ENCODE data around the gene KRTAP12-1.
"Not testable (repeated sequence)": the region's sequence is repeated elsewhere in the genome, so short reads cannot be mapped to it uniquely, and the experiment has no call there.

The KRTAP12-1 gene

GRCh38 chr21:44667612-44668011 lies 14.4 kb downstream of the KRTAP12-1 start:
- DNase-seq (ENCODE audit: low read depth) = no peak

- DNase-seq (ENCODE audit: low read depth) = no peak
These were observed 15.3 kb downstream of the KRTAP12-1 start, which contains the start of gene KRTAP12-2 for GRCh38 chr21:44666401-44667320. KRTAP12-2 (minus strand) TSS chr21:44666927; CDS start chr21:44666886, 41 bp downstream.

GRCh38 chr21:44664691-44665090 lies 17.3 kb downstream of the KRTAP12-1 start:
- no peak for DNase-seq (ENCODE audit: low read depth)

GRCh38 chr21:44661567-44661966 lies 20.4 kb downstream of the KRTAP12-1 start:
- DNase-seq (ENCODE audit: low read depth) = not testable (repeated sequence)

- no peak for DNase-seq (ENCODE audit: low read depth)
These were observed 22.9 kb downstream of the KRTAP12-1 start for GRCh38 chr21:44658913-44659595.

- DNase-seq (ENCODE audit: low read depth) = no peak
These were observed 23.4 kb downstream of the KRTAP12-1 start for GRCh38 chr21:44658541-44658910.

GRCh38 chr21:44657635-44658540 lies 24.1 kb downstream of the KRTAP12-1 start, which contains the start of gene KRTAP12-3:
KRTAP12-3 (plus strand) TSS chr21:44657932; CDS start chr21:44657980, 48 bp downstream.
- DNase-seq (ENCODE audit: low read depth) = no peak

GRCh38 chr21:44656868-44657267 lies 25.1 kb downstream of the KRTAP12-1 start:
- DNase-seq (ENCODE audit: low read depth) = no peak

GRCh38 chr21:44654576-44655175 lies 27.3 kb downstream of the KRTAP12-1 start, which contains the start of gene KRTAP12-4:
KRTAP12-4 (minus strand) TSS chr21:44654659; CDS start chr21:44654614, 45 bp downstream.
- DNase-seq (ENCODE audit: low read depth) = no peak

GRCh38 chr21:44653656-44654575 lies 28.0 kb downstream of the KRTAP12-1 start:
- peak; percentile 18 for DNase-seq (ENCODE audit: low read depth)

GRCh38 chr21:44653123-44653522 lies 28.8 kb downstream of the KRTAP12-1 start:
- no peak for DNase-seq (ENCODE audit: low read depth)

GRCh38 chr21:44650973-44651675 lies 30.8 kb downstream of the KRTAP12-1 start:
- no peak for DNase-seq (ENCODE audit: low read depth)

GRCh38 chr21:44650265-44650972 lies 31.5 kb downstream of the KRTAP12-1 start:
- no peak for DNase-seq (ENCODE audit: low read depth)

- DNase-seq (ENCODE audit: low read depth) = no peak
These were observed 32.4 kb downstream of the KRTAP12-1 start for GRCh38 chr21:44649521-44650100.

GRCh38 chr21:44648557-44649311 lies 33.2 kb downstream of the KRTAP12-1 start:
- no peak for DNase-seq (ENCODE audit: low read depth)

GRCh38 chr21:44647222-44647552 lies 34.8 kb downstream of the KRTAP12-1 start:
- no peak for DNase-seq (ENCODE audit: low read depth)

- DNase-seq (ENCODE audit: low read depth) = not testable (repeated sequence)
These were observed 35.4 kb downstream of the KRTAP12-1 start, which contains the start of gene KRTAP10-11 for GRCh38 chr21:44646366-44647221. KRTAP10-11 (plus strand) TSS chr21:44646414; CDS start chr21:44646459, 45 bp downstream.
